GM18907 (cell line): ENCODE results near the gene CUL4B.
"Not testable (repeated sequence)": the region's sequence is repeated elsewhere in the genome, so short reads cannot be mapped to it uniquely, and the experiment has no call there.

Source experiments
- ATAC-seq: cut with Tn5 transposase; IDR thresholded peaks from one replicate; pipeline ENCODE4 v1.9.1; 2021; ENCODE audit warnings: mild to moderate bottlenecking, moderate library complexity; ENCODE audit not compliant: unreplicated experiment

Gene CUL4B

GRCh38 chrX:120534413-120535205 lies 26.2 kb downstream of the CUL4B start:
- no peak for ATAC-seq

DNA sequence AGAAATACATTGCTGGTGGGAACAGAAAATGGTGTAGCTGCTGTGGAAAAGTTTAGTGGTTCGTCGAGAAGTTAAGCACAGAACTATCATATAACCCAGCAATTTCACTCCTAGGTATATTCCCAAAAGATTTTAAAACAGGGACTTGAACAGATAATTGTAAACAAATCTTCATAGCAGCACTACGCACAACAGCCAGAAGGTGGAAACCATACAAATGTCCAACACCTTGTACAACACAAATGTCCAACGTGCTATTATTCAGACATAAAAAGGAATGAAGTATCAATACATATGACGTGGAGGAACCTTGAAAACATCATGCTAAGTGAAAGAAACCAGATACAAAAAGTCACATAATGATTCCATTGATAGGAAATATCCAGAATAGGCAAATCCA lies 37.9 kb downstream of the CUL4B start:
- ATAC-seq, result no peak

- ATAC-seq, result no peak
Observed at GRCh38 chrX:120517936-120518335, 42.8 kb downstream of the CUL4B start.

- ATAC-seq, result no peak
Observed at GRCh38 chrX:120514236-120514635, 46.5 kb downstream of the CUL4B start.

DNA sequence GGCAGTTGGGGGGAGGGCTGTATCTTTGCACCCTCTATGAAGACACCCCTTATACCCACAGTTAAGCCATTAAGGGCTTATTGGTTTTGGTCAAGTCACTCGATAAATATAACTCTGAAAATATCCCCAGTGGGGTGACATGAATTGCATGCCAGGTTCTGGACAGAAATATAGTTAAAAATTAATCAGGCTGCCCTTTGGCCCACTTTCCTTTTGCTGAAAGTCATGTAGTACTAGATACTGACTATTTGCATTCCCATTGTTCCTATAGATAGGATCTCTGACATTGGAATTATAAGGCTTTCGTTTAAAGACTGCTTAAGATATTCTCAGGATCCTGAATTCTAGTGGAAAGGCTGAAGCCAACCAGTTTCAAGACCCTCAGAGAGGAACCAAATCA lies 48.1 kb downstream of the CUL4B start:
- peak; percentile 49 for ATAC-seq

DNA sequence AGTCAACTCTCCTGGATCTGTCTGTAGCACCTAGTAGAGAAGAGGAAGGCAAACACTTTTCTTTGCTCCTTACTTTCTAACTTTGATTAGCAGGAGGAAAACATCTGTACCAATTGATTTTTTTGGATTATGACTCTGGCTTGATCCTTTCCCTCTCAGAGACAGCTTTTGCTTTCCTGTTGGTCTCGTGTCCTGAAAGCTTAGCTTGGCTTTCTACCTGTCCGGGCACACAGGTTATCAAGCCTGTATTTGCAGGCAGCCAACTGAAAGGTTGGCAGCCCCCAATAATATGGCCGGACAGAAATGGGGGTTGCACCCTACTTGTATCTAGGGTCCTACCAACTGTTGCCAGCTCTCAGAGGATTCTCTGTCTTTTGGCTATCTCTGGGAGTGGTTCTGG lies 48.5 kb downstream of the CUL4B start:
- ATAC-seq, result no peak

DNA sequence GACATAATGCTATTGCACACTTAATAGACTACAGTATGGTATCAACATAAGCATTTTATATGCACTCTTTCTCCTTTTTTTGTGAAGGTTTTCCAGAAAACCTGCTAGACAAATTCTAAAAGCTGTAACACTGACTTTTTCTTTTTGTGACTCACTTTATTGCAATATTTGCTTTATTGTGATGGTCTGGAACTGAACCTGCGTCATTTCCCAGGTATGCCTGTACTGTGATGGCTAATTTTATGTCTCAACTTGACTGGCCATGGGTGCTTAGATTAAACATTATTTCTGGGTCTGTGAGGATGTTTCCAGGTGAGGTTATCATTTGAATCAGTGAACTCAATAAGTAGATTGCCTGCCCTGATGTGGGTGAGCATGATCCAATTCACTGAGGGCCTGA lies 56.2 kb downstream of the CUL4B start:
- ATAC-seq, result no peak

- ATAC-seq, result no peak
Observed at GRCh38 chrX:120499301-120500072, 61.3 kb downstream of the CUL4B start.

GRCh38 chrX:120490119-120490518 lies 70.6 kb downstream of the CUL4B start:
- not testable (repeated sequence) for ATAC-seq

- ATAC-seq, result no peak
Observed at GRCh38 chrX:120486786-120487185, 74.0 kb downstream of the CUL4B start.

DNA sequence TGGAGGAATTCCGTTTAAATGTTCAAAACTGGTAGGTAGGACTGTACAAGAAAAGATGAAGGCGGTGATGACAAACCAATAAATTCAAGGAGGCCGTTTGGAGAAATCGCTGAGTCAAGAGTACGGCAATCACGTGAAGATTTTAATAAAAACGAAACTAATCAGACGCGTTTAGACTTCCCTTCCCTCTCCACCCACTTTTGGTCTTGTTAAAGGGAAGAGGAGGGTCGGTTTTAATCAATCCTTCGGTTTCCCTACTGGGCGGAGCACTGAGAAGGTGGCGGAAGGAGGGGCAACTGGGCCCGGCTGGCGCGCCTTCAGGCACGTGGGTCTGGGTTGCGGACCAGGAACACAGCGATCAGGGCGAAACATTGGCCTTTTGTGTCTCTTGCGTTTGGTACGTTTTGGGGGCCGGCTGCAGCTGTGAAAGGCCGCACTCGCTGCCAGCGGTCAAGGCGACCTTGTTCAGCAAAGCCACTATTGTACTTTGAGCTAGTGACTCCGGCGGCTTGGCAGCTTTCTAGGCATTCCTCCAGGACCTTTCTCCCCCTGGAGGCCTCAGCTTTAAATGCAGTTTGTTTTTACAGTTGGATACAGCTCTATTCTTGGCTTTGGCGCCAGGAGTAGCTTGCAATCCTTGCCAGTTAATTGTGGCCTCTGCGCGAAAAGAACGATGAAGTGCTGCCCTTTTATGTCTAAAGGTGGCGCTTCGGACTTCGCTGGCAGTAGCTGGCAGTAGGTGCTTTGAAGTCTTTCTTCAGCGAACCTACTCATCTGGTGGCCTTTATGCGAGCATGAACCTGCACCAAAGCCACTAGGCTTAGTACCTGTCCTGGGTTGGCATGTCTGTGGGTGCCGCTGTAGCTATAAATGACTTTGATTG lies 74.9 kb downstream of the CUL4B start:
- ATAC-seq, result peak; percentile 81

DNA sequence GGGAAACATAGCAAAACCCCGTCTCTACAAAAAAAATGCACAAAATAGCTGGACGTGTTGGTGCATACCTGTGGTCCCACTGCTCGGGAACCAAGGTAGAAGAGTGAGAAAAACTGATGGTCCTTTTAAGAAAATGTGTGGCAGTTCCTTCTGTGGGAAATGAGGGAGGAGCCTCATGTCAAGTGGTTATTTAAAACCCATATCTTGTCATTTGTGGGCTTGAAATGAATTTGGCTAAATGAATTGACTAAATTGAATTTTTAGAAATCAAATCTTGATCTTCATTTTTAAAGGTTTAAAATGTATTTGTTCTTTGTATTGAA lies 75.5 kb downstream of the CUL4B start:
- peak; percentile 10 for ATAC-seq

- ATAC-seq, result no peak
Observed at GRCh38 chrX:120477453-120477852, 83.3 kb downstream of the CUL4B start.

GRCh38 chrX:120476714-120477113 lies 84.0 kb downstream of the CUL4B start:
- ATAC-seq, result no peak

DNA sequence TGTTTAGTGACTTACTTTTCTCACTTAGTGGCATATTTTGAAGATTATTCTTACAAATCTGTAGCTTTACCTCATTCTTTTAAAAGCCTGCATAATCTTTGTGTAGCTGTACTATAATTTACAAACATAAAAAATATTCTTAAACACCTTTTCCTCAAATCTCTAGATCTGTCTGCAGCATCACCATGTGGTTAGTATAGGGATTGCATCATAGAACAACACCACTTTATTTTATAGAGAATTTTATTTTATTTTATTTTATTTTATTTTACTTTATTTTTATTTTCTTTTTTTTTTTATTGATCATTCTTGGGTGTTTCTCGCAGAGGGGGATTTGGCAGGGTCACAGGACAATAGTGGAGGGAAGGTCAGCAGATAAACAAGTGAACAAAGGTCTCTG lies 85.3 kb downstream of the CUL4B start:
- ATAC-seq, result not testable (repeated sequence)
